ENCODE results near the gene CD28. TPM values are rescaled to one million over a fixed set of nuclear protein-coding genes. Genes with fewer than 3 reads are reported as not detected.

The CD28 gene
- total and polyA plus RNA-seq, 10 of the 15 experiments (the other 5 are each of a cell fraction or from before 2014, with no cell fraction given), result 0.03 to 0.23 (median 0.04) TPM; not detected in 7

- ChIA-PET RAD21 (ENCODE audit: unreplicated experiment) (no interaction called here), CTCF (no interaction called here), POLR2A (interaction anchor here (0.7 kb wide), 1 partner anchor 143 kb away, joined by 8 read pairs; no protein-coding TSS in a partner anchor), SMC1A (ENCODE audit: uncharacterized antibody, unreplicated experiment) (interaction anchor here (1.5 kb wide), 1 partner anchor 9 kb away, joined by 5 read pairs; no protein-coding TSS in a partner anchor)
- Histone ChIP-seq H2AFZ (ENCODE audit: control insufficient read depth, low read depth, low read length) (no peak overlapping the region), H4K20me1 (ENCODE audit: control insufficient read depth, insufficient read depth) (no peaks in the 10 kb centered on the region), H3K9me3 (replicated peaks; ENCODE audit: control insufficient read depth, insufficient read depth, low read length) (no peaks in the 10 kb centered on the region; the same call in 2 of the 3 replicates), H3K4me3 (no peak overlapping the region), H3K4me2 (ENCODE audit: control insufficient read depth, insufficient read depth) (no peak overlapping the region), H3K9ac (ENCODE audit: control insufficient read depth, insufficient read depth, low read length) (no peak overlapping the region), H3K79me2 (ENCODE audit: control insufficient read depth, insufficient read depth, low read length) (no peaks in the 10 kb centered on the region), H3K4me1 (ENCODE audit: control insufficient read depth, insufficient read depth, low read length) (no peaks in the 10 kb centered on the region), H3K27ac (ENCODE audit: control insufficient read depth, insufficient read depth) (no peak overlapping the region), H3K36me3 (ENCODE audit: control insufficient read depth in 2 of 2, insufficient read depth in 2 of 2, low read length in 1 of 2) (no peaks in the 10 kb centered on the region), H3K27me3 (replicated peaks in 1 of 2; ENCODE audit: control insufficient read depth in 2 of 2, insufficient read depth in 2 of 2, low read length in 1 of 2) (no peaks in the 10 kb centered on the region)
- no peak for FAIRE-seq
- BruUV-seq (replicated peaks), result no TSS peak
- no peak for ATAC-seq
- no peak for DNase-seq (ENCODE audit: low read depth, low spot score)
- in situ Hi-C loops (cut with MboI) (no loop called here), intact Hi-C loops (cut with micrococcal nuclease; ENCODE audit: unreplicated experiment) (no loop called here)
- 42% methylated on average over 4 of the region's 4 CpGs for WGBS (ENCODE audit: insufficient coverage, insufficient replicate concordance, low lambda C conversion rate, missing lambda C conversion rate)
- no peak for TF ChIP-seq ZBTB33 (IDR thresholded peaks at IDR 0.05)
- TF ChIP-seq ASH2L (IDR thresholded peaks at IDR 0.05; ENCODE audit: borderline replicate concordance, low read depth), result no peak
- TF ChIP-seq RUNX3 (IDR thresholded peaks at IDR 0.05; ENCODE audit: low read length), result no peak
- TF ChIP-seq SREBF1 (IDR thresholded peaks at IDR 0.05; ENCODE audit: low read length), result no peak
- TF ChIP-seq POLR2AphosphoS5 (IDR thresholded peaks at IDR 0.05; ENCODE audit: low read length), result no peak
Measured at GRCh38 chr2:203748331-203749126, 42.1 kb downstream of the CD28 start.

All from GM12878 (cell line).